ENCODE data around the gene TBRG4. TPM values are rescaled to one million over a fixed set of nuclear protein-coding genes. Genes with fewer than 3 reads are reported as not detected.

TBRG4 gene
- total RNA-seq, 2 donors from 2014 or later = 46.4 to 76.3 TPM

DNA sequence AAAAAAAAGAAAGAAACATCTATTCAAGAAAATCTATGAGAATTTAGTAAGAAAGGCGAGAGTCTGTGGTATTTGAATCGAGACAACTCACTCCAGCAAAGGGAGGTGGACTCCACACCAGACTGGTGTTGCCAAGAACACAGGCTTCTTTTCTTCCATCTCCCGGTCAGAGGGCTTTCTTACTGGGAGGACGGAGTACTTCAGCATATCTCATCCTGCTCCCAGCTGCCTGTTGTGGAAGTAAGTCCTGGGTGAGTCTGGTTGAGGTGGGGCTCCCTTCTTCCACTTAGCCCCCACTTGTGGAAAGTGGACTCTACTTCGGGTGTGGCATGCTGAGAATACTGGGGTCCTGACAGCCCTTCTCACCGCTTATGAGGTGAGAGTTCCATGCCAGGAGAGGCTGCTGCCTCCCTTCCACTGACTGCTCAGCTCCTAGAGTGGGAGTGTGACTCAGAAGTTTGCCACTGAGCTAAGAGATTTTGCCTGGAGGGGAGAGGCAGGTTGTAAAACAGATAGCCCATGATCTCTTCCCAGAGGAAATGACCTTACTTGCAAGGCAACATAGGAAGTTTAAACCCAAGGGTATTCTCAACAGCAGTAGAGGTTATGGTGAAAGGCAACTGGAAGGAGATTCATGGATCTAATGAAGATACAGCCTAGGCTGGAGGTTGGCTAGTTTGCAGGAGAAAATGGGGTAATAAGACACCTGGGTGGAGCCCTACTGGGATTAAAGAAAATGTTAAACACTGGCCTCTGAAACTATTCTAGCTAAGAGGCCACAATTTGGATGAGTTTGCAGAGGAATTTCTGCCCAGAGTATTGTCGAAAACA, 19.2 kb downstream of the TBRG4 start:
- no peak overlapping the region for H3K27ac ChIP-seq
- no peaks in the 10 kb centered on the region for H3K27me3 ChIP-seq (replicated peaks; ENCODE audit: insufficient read depth)
- TF ChIP-seq POLR2AphosphoS5 (IDR thresholded peaks at IDR 0.05) (no peak), POLR2A (IDR thresholded peaks at IDR 0.05) (no peak)
- TF ChIP-seq, protein P1, sequence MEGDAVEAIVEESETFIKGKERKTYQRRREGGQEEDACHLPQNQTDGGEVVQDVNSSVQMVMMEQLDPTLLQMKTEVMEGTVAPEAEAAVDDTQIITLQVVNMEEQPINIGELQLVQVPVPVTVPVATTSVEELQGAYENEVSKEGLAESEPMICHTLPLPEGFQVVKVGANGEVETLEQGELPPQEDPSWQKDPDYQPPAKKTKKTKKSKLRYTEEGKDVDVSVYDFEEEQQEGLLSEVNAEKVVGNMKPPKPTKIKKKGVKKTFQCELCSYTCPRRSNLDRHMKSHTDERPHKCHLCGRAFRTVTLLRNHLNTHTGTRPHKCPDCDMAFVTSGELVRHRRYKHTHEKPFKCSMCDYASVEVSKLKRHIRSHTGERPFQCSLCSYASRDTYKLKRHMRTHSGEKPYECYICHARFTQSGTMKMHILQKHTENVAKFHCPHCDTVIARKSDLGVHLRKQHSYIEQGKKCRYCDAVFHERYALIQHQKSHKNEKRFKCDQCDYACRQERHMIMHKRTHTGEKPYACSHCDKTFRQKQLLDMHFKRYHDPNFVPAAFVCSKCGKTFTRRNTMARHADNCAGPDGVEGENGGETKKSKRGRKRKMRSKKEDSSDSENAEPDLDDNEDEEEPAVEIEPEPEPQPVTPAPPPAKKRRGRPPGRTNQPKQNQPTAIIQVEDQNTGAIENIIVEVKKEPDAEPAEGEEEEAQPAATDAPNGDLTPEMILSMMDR (IDR thresholded peaks at IDR 0.05) = no peak
- intact Hi-C loops (cut with DNase I) = no loop called here
- DNase-seq (ENCODE audit: low spot score) = no peak
- WGBS = 51% methylated on average over 7 of the region's 7 CpGs
- H3K4me3 ChIP-seq = no peak overlapping the region
- H3K36me3 ChIP-seq = no peaks in the 10 kb centered on the region
- no peaks in the 10 kb centered on the region for H3K9me3 ChIP-seq
- no peaks in the 10 kb centered on the region for H3K4me1 ChIP-seq (replicated peaks)

DNA sequence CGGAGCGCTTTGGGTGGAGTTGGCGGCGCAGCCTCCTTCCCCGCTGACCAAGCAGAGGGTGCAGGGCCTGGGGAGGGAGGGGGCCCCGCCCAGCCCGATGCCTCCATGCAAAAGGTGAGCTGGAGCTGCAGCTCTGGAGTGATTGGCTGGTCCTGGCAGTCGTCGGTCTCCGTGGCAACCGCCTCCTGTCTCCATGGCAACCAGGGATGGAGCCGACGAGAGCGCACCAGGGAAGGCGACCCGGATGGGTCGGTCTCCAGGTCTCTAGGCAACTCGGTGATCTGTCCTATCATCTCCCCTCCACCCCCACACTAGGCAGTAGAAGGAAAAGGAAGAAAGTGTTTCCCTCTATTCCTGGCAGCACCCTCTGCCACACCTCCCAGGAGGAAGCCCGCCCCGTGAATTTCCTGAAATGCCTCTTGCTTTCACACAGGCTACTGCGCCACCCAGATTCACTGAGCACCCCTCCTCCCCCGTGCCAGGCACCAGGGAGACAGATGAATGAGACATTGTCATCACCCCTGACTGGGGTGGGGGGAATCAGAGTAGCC, 22.1 kb downstream of the TBRG4 start:
- no peaks in the 10 kb centered on the region for H3K9me3 ChIP-seq
- H3K36me3 ChIP-seq = no peaks in the 10 kb centered on the region
- no peaks in the 10 kb centered on the region for H3K4me1 ChIP-seq (replicated peaks)
- WGBS = 1% methylated on average over 20 of the region's 22 CpGs
- H3K4me3 ChIP-seq = peak overlapping the region; percentile 48 to 51
- intact Hi-C loops (cut with DNase I) = no loop called here
- H3K27ac ChIP-seq = peak overlapping the region; percentile 59 to 69
- H3K27me3 ChIP-seq (replicated peaks; ENCODE audit: insufficient read depth) = no peaks in the 10 kb centered on the region
- DNase-seq (ENCODE audit: low spot score) = peak; percentile 48
- no peak for TF ChIP-seq POLR2AphosphoS5 (IDR thresholded peaks at IDR 0.05)
- TF ChIP-seq, protein P1 (IDR thresholded peaks at IDR 0.05) = no peak
- TF ChIP-seq POLR2A (IDR thresholded peaks at IDR 0.05) = no peak

DNA sequence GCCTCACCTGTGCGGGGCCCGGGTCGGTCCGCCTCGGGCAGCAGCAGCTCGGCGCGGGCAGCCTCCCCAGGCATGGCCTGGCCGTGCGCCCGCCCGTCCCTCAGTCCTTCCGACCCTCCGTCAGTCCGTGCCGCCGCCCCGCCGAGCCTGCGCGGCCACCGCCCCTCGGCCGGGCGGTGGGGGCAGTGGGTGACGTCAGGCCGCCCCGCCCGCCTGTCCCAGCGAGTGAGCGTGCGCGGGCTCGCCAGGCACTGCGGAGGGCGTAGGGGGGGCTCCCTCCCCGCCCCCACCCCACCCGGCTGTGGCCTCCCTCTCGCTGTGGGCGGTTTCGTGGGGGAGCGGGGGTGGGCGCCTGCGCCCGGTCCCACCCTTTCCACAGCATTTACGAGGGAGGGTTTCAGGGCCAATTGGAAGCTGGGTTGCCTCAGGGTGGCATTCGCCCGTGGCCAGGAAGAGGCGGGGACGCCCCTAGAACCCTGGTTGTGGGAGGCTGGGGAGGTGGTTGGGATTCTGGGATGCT, 22.6 kb downstream of the TBRG4 start, which contains the start of gene NACAD:
Gene NACAD, minus strand, starts transcription at position 149 of the 520 bp plus-strand sequence. Its CDS starts 75 bp downstream, at position 74.
- peak within 1 kb of the TSS; percentile 48 to 51 for H3K4me3 ChIP-seq
- WGBS = under 1% methylated on average over 29 of the region's 50 CpGs
- no peaks in the 10 kb centered on the region for H3K4me1 ChIP-seq (replicated peaks)
- peak; percentile 26 for DNase-seq (ENCODE audit: low spot score)
- H3K9me3 ChIP-seq = no peaks in the 10 kb centered on the region
- TF ChIP-seq POLR2A (IDR thresholded peaks at IDR 0.05) = peak; percentile 39
- TF ChIP-seq, protein P1 (IDR thresholded peaks at IDR 0.05) = no peak
- TF ChIP-seq POLR2AphosphoS5 (IDR thresholded peaks at IDR 0.05) = no peak
- H3K36me3 ChIP-seq = no peaks in the 10 kb centered on the region
- intact Hi-C loops (cut with DNase I) = no loop called here
- H3K27me3 ChIP-seq (replicated peaks; ENCODE audit: insufficient read depth) = no peaks in the 10 kb centered on the region
- peak within 1 kb of the TSS; percentile 59 to 69 for H3K27ac ChIP-seq

DNA sequence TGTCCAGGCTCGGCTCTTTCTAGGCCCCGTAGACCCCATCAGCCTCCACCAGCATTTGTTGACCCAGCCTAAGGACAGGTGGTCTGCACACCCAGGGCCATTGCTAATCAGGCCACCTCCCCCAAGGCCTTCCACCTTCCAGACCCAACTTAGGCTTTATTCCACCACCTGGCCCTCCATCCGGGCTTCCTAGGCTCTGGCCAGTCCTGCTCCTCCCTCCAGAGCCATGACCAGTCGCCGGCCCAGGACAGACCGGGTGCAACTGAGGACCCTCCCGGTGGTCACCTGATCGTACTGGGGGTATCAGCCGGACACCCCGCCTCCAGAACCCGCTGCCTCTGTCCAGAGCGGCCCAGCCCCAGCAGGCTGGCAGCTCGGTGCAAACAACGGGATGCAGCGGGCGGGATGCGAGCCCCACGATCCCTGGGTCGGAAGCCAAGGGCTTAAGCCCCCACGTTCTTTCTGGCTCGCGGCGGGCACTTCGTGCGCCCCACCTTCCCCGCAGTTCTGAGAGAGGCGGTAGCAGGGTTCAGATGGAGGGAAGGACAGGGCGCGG, 23.3 kb downstream of the TBRG4 start:
- TF ChIP-seq POLR2A (IDR thresholded peaks at IDR 0.05) (no peak), POLR2AphosphoS5 (IDR thresholded peaks at IDR 0.05) (no peak)
- TF ChIP-seq, protein P1 (IDR thresholded peaks at IDR 0.05) = no peak
- H3K27me3 ChIP-seq (replicated peaks; ENCODE audit: insufficient read depth) = no peaks in the 10 kb centered on the region
- DNase-seq (ENCODE audit: low spot score) = no peak
- no peaks in the 10 kb centered on the region for H3K4me1 ChIP-seq (replicated peaks)
- H3K9me3 ChIP-seq = no peaks in the 10 kb centered on the region
- peak overlapping the region; percentile 48 to 51 for H3K4me3 ChIP-seq
- WGBS = 30% methylated on average over 29 of the region's 29 CpGs
- H3K27ac ChIP-seq = peak overlapping the region; percentile 59 to 69
- no peaks in the 10 kb centered on the region for H3K36me3 ChIP-seq
- intact Hi-C loops (cut with DNase I) = no loop called here
